Upper lobe of left lung (tissue), 6 donors: Measurements from ENCODE around the gene KRT10. TPM values are rescaled to one million over a fixed set of nuclear protein-coding genes. Genes with fewer than 3 reads are reported as not detected.

Experiments
- ATAC-seq, 2 donors: fragments of 200-7000 bp; cut with Tn5 transposase; one replicate each; pipeline ENCODE4 v1.9.1; 2022; ENCODE audit warnings: mild to moderate bottlenecking in 2 of 2, moderate library complexity in 2 of 2; ENCODE audit not compliant: low FRiP score in 2 of 2
- DNase-seq, 2 donors: peaks; one replicate each; pipeline ENCODE4 v3.0.0-alpha.2; 2019 to 2020
- H3K27ac ChIP-seq, 4 donors: fragments of 200-600 bp; sonication (generic); one replicate each; pipeline ENCODE4 v1.5.1; 2016 to 2019
- H3K27me3 ChIP-seq, 4 donors: fragments of 200-600 bp; sonication (generic); one replicate each; pipeline ENCODE4 v1.5.1; 2017 to 2019
- H3K36me3 ChIP-seq, 4 donors: fragments of 200-600 bp; sonication (generic); one replicate each; pipeline ENCODE4 v1.5.1; 2016 to 2019
- H3K4me1 ChIP-seq, 4 donors: fragments of 200-600 bp; sonication (generic); one replicate each; pipeline ENCODE4 v1.5.1; 2018 to 2019
- H3K4me3 ChIP-seq, 4 donors: fragments of 200-600 bp; sonication (generic); one replicate each; pipeline ENCODE4 v1.5.1; 2017 to 2019; ENCODE audit warnings: mild to moderate bottlenecking in 2 of 4, moderate library complexity in 1 of 4
- H3K9me3 ChIP-seq, 4 donors: fragments of 200-600 bp; sonication (generic); one replicate each; pipeline ENCODE4 v1.5.1; 2018 to 2019
- EP300 ChIP-seq, 4 donors: sonication (generic); formaldehyde crosslinking; IDR thresholded peaks; one replicate each; pipeline ENCODE4 v1.5.1; 2017; ENCODE audit warnings: antibody characterized with exemption in 4 of 4, control low read depth in 2 of 4
- POLR2A ChIP-seq, 4 donors: fragments of 450-650 bp; IDR thresholded peaks; one replicate each; pipeline ENCODE4 v1.5.1; 2016 to 2017; ENCODE audit warnings: antibody characterized with exemption in 4 of 4, mild to moderate bottlenecking in 2 of 4
- POLR2AphosphoS5 ChIP-seq, 2 donors: sonication (generic); formaldehyde crosslinking; IDR thresholded peaks; one replicate each; pipeline ENCODE4 v1.5.1; 2017; ENCODE audit warnings: antibody characterized with exemption in 2 of 2
- WGBS, 2 donors: methylation state at CpG; one replicate each; pipeline ENCODE4 v1.1.5; 2017 to 2018; 5-methylcytosine and 5-hydroxymethylcytosine counted together
- total RNA-seq, 6 donors: library from RNA; depleted of rRNA in 4 of 6; stranded (reverse); fragments of >200 nt in 4 of 6; gene quantifications; one replicate each; pipeline versions ENCODE4 v1.1.0 to v1.2.1, GENCODE V29; 2016 to 2021
- TF ChIP-seq, protein P1 (sequence below), 6 experiments: fragments of 450-650 bp in 4 of 6; fragments of 200-600 bp in 2 of 6; sonication (generic) in 2 of 6; IDR thresholded peaks; one replicate each; pipeline ENCODE4 v1.5.1; 2016 to 2019; ENCODE audit warnings: antibody characterized with exemption in 6 of 6
- donor health status: DM: no; HTN: no; CAD: no; lungs with moderate emphysema.
- donor health status: DM: no; HTN: yes; CAD: no; lungs with severe emphysema.

The KRT10 gene
- total RNA-seq, 6 donors from 2014 or later: 4.2 to 35.0 (median 13.5) TPM

DNA sequence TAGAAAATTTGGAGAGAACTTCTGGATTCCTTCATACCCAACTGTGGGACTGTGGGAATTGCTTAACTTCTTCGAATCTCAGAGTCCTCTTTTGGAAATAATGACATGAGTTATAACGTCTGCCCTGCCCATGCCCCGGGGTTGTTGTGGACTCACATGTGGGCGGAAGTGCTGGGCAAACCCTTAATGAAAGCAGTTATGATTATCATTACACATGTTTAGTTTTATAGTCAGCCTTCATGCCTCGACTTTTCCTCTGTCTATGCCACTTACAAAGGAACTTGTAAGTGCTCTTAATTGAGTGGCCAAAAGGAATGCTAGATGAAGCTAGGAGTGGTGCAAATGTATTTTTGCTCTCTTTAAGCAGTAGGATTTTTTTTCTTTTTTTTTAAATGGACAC, 44.0 kb downstream of the KRT10 start:
- Histone ChIP-seq H3K27me3 (peaks cover 0 to 6% (median 0%) of the 10 kb centered on the region in 4 donors), H3K27ac (no peak overlapping the region), H3K36me3 (no peaks in the 10 kb centered on the region), H3K4me1 (peaks cover 0 to 7% (median 1%) of the 10 kb centered on the region in 4 donors), H3K4me3 (no peak overlapping the region), H3K9me3 (no peaks in the 10 kb centered on the region)
- 47 to 61% methylated on average over 5 of the region's 5 CpGs for WGBS, 2 donors
- TF ChIP-seq, protein P1, sequence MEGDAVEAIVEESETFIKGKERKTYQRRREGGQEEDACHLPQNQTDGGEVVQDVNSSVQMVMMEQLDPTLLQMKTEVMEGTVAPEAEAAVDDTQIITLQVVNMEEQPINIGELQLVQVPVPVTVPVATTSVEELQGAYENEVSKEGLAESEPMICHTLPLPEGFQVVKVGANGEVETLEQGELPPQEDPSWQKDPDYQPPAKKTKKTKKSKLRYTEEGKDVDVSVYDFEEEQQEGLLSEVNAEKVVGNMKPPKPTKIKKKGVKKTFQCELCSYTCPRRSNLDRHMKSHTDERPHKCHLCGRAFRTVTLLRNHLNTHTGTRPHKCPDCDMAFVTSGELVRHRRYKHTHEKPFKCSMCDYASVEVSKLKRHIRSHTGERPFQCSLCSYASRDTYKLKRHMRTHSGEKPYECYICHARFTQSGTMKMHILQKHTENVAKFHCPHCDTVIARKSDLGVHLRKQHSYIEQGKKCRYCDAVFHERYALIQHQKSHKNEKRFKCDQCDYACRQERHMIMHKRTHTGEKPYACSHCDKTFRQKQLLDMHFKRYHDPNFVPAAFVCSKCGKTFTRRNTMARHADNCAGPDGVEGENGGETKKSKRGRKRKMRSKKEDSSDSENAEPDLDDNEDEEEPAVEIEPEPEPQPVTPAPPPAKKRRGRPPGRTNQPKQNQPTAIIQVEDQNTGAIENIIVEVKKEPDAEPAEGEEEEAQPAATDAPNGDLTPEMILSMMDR (IDR thresholded peaks at IDR 0.05): no peak
- TF ChIP-seq POLR2AphosphoS5 (IDR thresholded peaks at IDR 0.05) (no peak), POLR2A (IDR thresholded peaks at IDR 0.05) (no peak), EP300 (IDR thresholded peaks at IDR 0.05) (no peak)
- DNase-seq: no peak
- peak; percentile 21 to 65 for ATAC-seq

DNA sequence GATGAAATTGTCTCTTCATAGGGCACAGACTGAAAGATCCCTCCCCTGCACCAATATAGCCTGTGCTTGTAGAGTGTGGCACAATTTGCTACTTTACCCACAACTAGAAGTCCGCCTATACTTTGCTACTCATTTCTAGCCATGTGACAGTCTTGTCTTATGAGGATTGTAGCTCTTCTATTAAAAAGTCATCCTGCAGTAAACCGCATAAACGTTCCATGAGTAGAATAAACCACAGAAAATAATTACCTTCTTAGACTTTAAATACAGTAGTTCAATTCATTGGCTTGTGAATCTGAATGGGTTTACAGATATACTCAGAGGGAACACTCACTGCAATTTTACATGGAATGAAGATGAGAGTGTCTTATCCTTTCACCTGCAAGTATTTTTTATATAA, 44.4 kb downstream of the KRT10 start:
- no peaks in the 10 kb centered on the region for H3K36me3 ChIP-seq
- H3K4me3 ChIP-seq: no peak overlapping the region
- H3K27ac ChIP-seq: no peak overlapping the region
- 85 to 88% methylated on average over 3 of the region's 3 CpGs for WGBS, 2 donors
- TF ChIP-seq POLR2A (IDR thresholded peaks at IDR 0.05): no peak
- TF ChIP-seq, protein P1 (IDR thresholded peaks at IDR 0.05): no peak
- no peak for TF ChIP-seq EP300 (IDR thresholded peaks at IDR 0.05)
- TF ChIP-seq POLR2AphosphoS5 (IDR thresholded peaks at IDR 0.05): no peak
- H3K9me3 ChIP-seq: no peaks in the 10 kb centered on the region
- ATAC-seq: no peak
- peaks cover 0 to 7% (median 1%) of the 10 kb centered on the region in 4 donors for H3K4me1 ChIP-seq
- no peak for DNase-seq
- peaks cover 0 to 6% (median 0%) of the 10 kb centered on the region in 4 donors for H3K27me3 ChIP-seq

DNA sequence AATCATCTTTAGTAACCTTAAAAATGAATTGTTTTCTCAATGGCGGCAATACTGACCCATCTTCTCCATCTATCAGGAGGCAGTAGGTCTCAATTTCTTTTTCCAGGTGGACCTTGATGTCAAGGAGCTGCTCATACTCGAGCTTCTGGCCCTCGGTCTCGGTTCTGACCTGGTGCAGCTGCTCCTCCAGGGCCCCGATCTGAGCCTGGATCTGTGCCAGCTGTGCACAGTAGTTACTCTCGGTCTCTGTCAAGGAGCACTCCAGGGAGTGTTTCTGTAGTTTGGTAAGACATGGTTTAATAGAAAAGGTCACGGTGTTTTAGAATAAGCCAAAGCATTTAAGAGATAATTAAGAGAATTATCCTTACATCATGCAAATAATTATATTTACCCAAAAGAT, 45.0 kb downstream of the KRT10 start:
- no peaks in the 10 kb centered on the region for H3K9me3 ChIP-seq
- 56 to 61% methylated on average over 4 to 7 of the region's 7 CpGs for WGBS, 2 donors
- H3K27me3 ChIP-seq: peaks cover 0 to 6% (median 0%) of the 10 kb centered on the region in 4 donors
- H3K4me3 ChIP-seq: no peak overlapping the region
- peaks cover 0 to 7% (median 1%) of the 10 kb centered on the region in 4 donors for H3K4me1 ChIP-seq
- no peak for ATAC-seq
- no peak for DNase-seq
- TF ChIP-seq, protein P1 (IDR thresholded peaks at IDR 0.05): no peak
- no peak for TF ChIP-seq EP300 (IDR thresholded peaks at IDR 0.05)
- no peak for TF ChIP-seq POLR2A (IDR thresholded peaks at IDR 0.05)
- TF ChIP-seq POLR2AphosphoS5 (IDR thresholded peaks at IDR 0.05): no peak
- no peak overlapping the region for H3K27ac ChIP-seq
- H3K36me3 ChIP-seq: no peaks in the 10 kb centered on the region

DNA sequence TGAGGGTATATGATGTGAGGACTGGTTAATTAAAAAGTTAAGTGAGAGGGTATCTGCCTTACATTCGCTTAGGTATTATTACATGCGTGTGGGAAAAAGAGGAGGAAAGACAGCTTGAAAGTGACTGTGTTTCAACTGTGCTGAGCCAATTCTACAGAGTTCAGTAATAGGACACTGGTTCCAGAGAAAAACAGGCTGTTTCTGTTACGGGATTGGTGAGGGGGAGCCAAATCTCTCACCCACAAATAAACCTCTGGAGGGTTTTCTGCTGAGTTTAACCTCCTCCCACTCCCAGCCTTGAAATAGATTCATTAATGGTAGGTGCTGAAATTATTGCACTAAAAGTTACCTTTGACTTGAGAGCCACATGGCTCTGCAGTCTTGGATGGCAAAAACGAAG, 46.5 kb downstream of the KRT10 start:
- DNase-seq (no peak), ATAC-seq (no peak)
- Histone ChIP-seq H3K36me3 (no peaks in the 10 kb centered on the region), H3K27ac (no peak overlapping the region), H3K9me3 (no peaks in the 10 kb centered on the region), H3K4me1 (peaks cover 0 to 7% (median 1%) of the 10 kb centered on the region in 4 donors), H3K27me3 (peaks cover 0 to 6% (median 0%) of the 10 kb centered on the region in 4 donors), H3K4me3 (no peak overlapping the region)
- TF ChIP-seq, protein P1 (IDR thresholded peaks at IDR 0.05): no peak
- TF ChIP-seq POLR2AphosphoS5 (IDR thresholded peaks at IDR 0.05): no peak
- TF ChIP-seq POLR2A (IDR thresholded peaks at IDR 0.05): no peak
- TF ChIP-seq EP300 (IDR thresholded peaks at IDR 0.05): no peak
- 77 to 81% methylated on average over 4 of the region's 4 CpGs for WGBS, 2 donors

DNA sequence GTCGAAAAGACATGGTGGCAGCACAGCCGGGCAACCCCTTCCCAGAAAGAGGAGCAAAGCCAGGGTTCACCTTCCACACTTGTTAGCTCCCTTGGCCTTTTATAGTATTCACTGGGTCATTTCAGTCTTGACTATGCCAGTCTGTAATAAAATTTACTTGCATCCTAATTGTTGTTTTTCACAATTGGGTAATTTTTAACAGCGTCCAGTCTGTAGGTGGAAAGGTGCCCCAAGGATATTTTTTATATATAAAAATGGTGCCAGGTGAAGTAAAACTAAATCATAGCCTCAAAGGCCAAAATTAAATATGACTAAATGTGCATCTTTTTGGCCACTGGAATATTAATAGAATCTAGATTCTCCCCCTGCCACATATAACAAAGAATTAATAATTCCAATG, 50.3 kb downstream of the KRT10 start, which contains the start of gene KRT26:
Gene KRT26, minus strand, starts transcription at position 101 of the 400 bp plus-strand sequence. Its CDS starts 88 bp downstream, at position 13.
- ATAC-seq (no peak), DNase-seq (no peak)
- no peaks in the 10 kb centered on the region for H3K27me3 ChIP-seq
- H3K4me3 ChIP-seq: no peak within 1 kb of the TSS
- H3K4me1 ChIP-seq: no peaks in the 10 kb centered on the region
- H3K9me3 ChIP-seq: no peaks in the 10 kb centered on the region
- no peak within 1 kb of the TSS for H3K27ac ChIP-seq
- WGBS, 2 donors: 91 to 92% methylated on average over 3 of the region's 3 CpGs
- TF ChIP-seq EP300 (IDR thresholded peaks at IDR 0.05): no peak
- no peak for TF ChIP-seq POLR2AphosphoS5 (IDR thresholded peaks at IDR 0.05)
- TF ChIP-seq, protein P1 (IDR thresholded peaks at IDR 0.05): no peak
- TF ChIP-seq POLR2A (IDR thresholded peaks at IDR 0.05): no peak
- H3K36me3 ChIP-seq: no peaks in the 10 kb centered on the region
